Liver (tissue), 3 donors: ENCODE data around the gene FARP1.

Experiments used
- EGR1 ChIP-seq, 2 donors: IDR thresholded peaks; 2 replicates each; pipeline ENCODE4 v1.6.1; 2016 to 2018; ENCODE audit warnings: antibody characterized with exemption in 2 of 2, low read depth in 2 of 2
- GABPA ChIP-seq, 2 donors: IDR thresholded peaks in 1 of 2; conservative IDR thresholded peaks in 1 of 2; 2 replicates each; pipeline ENCODE4 v1.6.1; 2016; ENCODE audit warnings: antibody characterized with exemption in 2 of 2, mild to moderate bottlenecking in 1 of 2, moderate library complexity in 1 of 2
- HNF4G ChIP-seq: IDR thresholded peaks from 2 replicates; pipeline ENCODE4 v1.6.1; 2016; ENCODE audit warnings: antibody characterized with exemption
- JUND ChIP-seq, 2 donors: IDR thresholded peaks; 2 replicates each; pipeline ENCODE4 v1.6.1; 2016; ENCODE audit warnings: antibody characterized with exemption in 2 of 2
- RAD21 ChIP-seq, 2 donors: IDR thresholded peaks; 2 replicates each; pipeline ENCODE4 v1.6.1; 2016; ENCODE audit warnings: antibody characterized with exemption in 2 of 2, mild to moderate bottlenecking in 2 of 2
- TAF1 ChIP-seq: conservative IDR thresholded peaks from 2 replicates; pipeline ENCODE4 v1.6.1; 2016; ENCODE audit warnings: antibody characterized with exemption, mild to moderate bottlenecking
- TF ChIP-seq, protein P1 (sequence below): fragments of 150-350 bp; IDR thresholded peaks from 2 replicates; pipeline ENCODE4 v1.5.1; 2017; ENCODE audit warnings: improper control_type of control experiment, low read depth, low read length; ENCODE audit not compliant: missing input control
- TF ChIP-seq, protein P2 (sequence below): IDR thresholded peaks from 2 replicates; pipeline ENCODE4 v1.6.1; 2016; ENCODE audit warnings: antibody characterized with exemption
- donor health status: healthy.
- donor health status: healthy.

DNA sequence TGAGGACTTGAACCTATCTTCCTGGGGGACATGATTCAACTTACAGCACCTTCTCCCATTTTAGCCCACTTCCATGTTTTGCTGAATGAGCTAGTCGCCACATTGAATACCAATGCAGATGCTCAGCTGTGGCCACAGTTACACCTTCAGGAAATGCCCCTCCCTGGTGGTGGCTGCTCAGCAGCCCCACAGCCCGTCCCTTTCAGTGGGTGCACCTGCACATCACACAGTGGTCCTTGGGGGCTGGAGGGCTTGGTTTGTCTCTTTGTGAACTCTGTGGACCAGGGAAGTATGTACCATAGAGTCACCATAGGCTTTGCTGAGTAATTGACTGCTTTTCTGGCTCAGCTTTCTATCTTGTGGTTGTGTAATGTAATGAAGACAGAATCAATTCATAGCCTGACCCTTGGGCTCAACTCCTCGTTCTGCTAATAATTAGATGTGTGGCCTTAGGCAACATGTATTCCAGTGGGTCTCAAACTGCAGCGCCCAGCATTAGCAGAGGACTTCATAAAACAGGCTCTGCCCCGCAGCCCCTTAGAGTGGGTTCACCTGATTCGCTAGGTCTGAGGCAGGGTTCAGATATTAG, 48.1 kb upstream of the FARP1 start:
- TF ChIP-seq, protein P1, sequence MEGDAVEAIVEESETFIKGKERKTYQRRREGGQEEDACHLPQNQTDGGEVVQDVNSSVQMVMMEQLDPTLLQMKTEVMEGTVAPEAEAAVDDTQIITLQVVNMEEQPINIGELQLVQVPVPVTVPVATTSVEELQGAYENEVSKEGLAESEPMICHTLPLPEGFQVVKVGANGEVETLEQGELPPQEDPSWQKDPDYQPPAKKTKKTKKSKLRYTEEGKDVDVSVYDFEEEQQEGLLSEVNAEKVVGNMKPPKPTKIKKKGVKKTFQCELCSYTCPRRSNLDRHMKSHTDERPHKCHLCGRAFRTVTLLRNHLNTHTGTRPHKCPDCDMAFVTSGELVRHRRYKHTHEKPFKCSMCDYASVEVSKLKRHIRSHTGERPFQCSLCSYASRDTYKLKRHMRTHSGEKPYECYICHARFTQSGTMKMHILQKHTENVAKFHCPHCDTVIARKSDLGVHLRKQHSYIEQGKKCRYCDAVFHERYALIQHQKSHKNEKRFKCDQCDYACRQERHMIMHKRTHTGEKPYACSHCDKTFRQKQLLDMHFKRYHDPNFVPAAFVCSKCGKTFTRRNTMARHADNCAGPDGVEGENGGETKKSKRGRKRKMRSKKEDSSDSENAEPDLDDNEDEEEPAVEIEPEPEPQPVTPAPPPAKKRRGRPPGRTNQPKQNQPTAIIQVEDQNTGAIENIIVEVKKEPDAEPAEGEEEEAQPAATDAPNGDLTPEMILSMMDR = no peak
- TF ChIP-seq JUND (IDR thresholded peaks at IDR 0.05) (no peak), EGR1 (IDR thresholded peaks at IDR 0.05; ENCODE audit: low read depth in 2 of 2) (no peak), RAD21 (IDR thresholded peaks at IDR 0.05) (no peak), HNF4G (no peak), GABPA (IDR thresholded peaks at IDR 0.05 in 1 of 2, conservative IDR thresholded peaks at IDR 0.05 in 1 of 2) (no peak), TAF1 (no peak)
- TF ChIP-seq, protein P2, sequence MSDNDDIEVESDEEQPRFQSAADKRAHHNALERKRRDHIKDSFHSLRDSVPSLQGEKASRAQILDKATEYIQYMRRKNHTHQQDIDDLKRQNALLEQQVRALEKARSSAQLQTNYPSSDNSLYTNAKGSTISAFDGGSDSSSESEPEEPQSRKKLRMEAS = no peak
